ENCODE results near the gene RGS11.
"Not testable (repeated sequence)": the region's sequence is repeated elsewhere in the genome, so short reads cannot be mapped to it uniquely, and the experiment has no call there.

RGS11 gene

DNA sequence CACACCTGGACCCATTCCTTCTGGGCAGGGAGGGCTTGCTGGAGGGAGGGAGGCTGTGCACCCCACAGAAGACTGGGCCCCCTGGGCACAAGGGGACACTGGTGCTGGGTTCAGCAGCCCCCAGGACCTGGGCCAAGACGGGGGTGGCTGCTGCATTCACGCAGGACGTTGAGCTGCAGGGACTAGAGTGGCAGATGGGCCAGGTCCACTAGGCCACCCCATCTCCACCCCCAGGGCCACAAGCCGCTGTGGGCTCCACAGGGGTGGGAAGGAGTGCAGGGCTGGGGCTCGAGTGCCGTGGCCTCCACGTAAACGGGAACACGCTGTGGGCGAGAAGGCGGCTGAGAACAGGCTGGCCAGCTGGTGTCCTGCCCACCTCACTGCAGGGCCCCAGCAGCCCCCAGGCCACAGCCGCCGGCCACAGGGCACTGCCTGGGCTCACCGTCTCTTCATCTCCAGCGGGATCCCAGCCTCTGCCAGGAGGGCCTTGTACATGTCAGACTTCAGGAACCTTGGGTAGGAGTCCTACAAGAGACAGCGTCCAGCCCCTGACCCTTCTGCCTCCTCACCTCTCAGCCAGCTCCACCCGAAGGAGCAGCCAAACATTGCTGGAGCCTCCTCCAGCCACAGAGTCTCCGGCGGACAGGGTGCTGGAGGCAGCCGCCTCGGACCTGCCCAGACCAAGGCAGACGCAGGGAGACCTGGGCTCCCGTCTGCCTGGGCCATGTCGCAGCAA is 6.5 kb downstream of the RGS11 start:
- no peak for DNase-seq (ENCODE audit: low read depth)
- no peak overlapping the region for H3K4me3 ChIP-seq (ENCODE audit: control insufficient read depth, low read depth, low read length)
- TF ChIP-seq, protein P1, sequence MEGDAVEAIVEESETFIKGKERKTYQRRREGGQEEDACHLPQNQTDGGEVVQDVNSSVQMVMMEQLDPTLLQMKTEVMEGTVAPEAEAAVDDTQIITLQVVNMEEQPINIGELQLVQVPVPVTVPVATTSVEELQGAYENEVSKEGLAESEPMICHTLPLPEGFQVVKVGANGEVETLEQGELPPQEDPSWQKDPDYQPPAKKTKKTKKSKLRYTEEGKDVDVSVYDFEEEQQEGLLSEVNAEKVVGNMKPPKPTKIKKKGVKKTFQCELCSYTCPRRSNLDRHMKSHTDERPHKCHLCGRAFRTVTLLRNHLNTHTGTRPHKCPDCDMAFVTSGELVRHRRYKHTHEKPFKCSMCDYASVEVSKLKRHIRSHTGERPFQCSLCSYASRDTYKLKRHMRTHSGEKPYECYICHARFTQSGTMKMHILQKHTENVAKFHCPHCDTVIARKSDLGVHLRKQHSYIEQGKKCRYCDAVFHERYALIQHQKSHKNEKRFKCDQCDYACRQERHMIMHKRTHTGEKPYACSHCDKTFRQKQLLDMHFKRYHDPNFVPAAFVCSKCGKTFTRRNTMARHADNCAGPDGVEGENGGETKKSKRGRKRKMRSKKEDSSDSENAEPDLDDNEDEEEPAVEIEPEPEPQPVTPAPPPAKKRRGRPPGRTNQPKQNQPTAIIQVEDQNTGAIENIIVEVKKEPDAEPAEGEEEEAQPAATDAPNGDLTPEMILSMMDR (conservative IDR thresholded peaks at IDR 0.05; ENCODE audit: control insufficient read depth, insufficient read depth, low read depth, low read length), result no peak

DNA sequence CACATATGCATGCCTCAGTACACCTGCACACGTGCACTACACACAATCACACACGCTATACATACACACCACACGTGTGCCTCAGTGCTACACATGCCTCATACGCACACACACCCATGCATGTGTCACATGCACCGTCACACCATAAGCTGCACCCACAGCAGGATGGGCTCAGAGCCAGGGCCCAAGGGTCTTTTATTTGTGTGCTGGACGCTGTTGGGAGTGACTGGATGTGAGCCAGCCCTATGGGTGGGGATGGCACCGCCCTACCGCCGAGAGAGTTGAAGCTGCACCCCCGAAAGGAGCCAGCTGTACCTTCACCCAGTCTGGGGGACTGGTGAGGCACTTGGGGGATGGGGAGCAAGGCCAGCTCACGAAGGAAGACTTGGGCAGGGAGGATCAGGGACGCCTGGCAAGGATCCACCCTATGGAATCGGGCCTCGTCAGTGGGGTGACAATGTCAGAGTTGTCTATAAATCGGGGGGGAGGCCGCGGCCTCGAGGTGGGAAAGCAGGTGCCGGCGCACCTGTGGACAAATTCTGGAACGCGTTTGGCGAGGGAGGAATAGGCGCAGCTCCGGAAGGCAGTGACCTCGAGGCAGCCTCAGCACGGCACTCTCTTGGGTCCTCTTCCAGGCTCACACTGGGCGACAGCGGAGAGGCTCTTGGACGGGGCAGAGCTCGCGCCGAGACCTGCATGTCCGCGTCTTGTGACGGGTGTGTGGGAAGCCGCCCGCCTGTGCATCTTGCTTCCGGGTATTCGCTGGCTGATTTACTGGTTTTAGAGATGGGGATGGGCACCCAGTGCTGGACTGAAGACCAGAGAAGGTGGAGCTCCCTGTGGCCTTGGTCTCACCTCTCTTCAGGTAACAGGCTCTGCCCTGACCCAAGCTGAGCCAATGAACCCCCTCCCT is 7.3 kb downstream of the RGS11 start:
- TF ChIP-seq, protein P1 (conservative IDR thresholded peaks at IDR 0.05; ENCODE audit: control insufficient read depth, insufficient read depth, low read depth, low read length), result no peak
- H3K4me3 ChIP-seq (ENCODE audit: control insufficient read depth, low read depth, low read length), result no peak overlapping the region
- DNase-seq (ENCODE audit: low read depth), result no peak

DNA sequence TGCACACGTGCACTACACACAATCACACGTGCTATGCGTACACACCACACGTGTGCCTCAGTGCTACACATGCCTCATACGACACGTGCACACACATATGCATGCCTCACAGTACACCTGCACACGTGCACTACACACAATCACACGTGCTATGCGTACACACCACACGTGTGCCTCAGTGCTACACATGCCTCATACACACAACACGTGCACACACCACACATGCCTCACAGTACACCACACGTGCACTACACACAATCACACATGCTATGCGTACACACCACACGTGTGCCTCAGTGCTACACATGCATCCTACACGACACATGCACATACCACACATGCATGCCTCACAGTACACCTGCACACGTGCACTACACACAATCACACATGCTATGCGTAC is 8.2 kb downstream of the RGS11 start:
- not testable (repeated sequence) for DNase-seq (ENCODE audit: low read depth); H3K4me3 ChIP-seq (ENCODE audit: control insufficient read depth, low read depth, low read length)

DNA sequence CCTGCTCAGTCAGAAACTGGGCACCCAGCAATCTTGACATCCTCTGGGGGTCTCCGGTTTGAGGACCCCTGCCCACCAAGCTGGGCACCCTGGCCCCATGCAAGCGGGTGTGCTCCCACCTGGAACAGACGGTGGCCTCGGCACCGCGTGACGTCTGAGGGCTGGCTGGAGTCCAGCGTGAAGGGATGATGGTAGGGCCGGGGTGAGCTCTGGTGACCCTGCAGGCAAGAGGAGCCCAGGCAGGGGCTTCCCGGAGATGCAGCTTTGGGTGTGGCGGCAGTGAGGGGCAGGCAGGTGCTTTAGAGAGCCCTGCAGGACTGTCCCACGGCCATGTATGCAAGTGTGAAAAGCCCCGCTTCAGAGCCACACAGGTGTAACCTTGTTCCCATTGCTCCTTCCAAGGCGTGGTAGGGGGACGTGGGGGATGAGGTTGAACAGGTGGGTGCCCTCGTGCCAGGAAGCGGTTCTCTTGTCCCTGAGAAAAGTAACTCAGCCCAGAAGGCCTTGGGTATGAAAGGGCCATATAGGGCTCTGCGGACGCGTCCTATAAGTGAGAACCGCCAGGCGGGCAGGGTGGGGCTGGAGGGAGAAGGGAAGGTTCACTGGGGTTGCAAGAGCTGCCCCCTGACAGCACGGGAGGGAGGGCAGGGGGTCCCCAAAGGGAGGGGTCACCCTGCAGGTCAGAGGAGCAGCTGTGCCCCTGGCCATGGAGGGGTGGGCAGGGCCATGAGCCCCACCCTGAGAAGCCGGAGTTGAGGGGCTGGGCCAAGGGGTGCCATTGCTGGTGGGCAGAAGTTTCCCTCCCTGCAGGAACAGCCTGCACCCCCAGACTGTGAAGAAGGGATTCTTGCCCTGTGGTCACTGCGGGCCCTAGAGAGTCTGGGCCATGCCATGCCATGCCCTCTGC is 9.2 kb downstream of the RGS11 start:
- TF ChIP-seq, protein P1 (conservative IDR thresholded peaks at IDR 0.05; ENCODE audit: control insufficient read depth, insufficient read depth, low read depth, low read length), result no peak
- no peak overlapping the region for H3K4me3 ChIP-seq (ENCODE audit: control insufficient read depth, low read depth, low read length)
- DNase-seq (ENCODE audit: low read depth), result no peak

DNA sequence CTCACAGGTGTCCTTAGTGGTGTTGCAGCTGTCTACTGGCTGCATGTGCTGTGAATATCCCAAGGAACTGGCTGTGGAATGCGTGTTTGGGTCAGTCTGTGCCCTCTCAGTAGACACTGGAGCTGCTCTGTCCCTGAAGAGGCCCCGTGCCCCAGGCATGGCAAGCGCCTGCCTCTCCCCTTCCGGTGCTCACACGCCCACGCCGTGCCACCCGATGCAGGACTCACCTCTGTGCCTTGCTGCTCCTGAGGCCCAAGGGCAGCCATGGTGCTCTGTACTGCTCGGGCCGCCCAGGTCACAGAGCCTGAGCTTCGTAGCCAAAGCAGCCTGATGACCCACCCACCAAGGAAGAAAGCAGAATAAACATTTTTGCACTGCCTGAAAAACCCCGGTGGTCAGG is 10.0 kb downstream of the RGS11 start:
- DNase-seq (ENCODE audit: low read depth), result no peak
- TF ChIP-seq, protein P1 (conservative IDR thresholded peaks at IDR 0.05; ENCODE audit: control insufficient read depth, insufficient read depth, low read depth, low read length), result no peak
- no peak overlapping the region for H3K4me3 ChIP-seq (ENCODE audit: control insufficient read depth, low read depth, low read length)

DNA sequence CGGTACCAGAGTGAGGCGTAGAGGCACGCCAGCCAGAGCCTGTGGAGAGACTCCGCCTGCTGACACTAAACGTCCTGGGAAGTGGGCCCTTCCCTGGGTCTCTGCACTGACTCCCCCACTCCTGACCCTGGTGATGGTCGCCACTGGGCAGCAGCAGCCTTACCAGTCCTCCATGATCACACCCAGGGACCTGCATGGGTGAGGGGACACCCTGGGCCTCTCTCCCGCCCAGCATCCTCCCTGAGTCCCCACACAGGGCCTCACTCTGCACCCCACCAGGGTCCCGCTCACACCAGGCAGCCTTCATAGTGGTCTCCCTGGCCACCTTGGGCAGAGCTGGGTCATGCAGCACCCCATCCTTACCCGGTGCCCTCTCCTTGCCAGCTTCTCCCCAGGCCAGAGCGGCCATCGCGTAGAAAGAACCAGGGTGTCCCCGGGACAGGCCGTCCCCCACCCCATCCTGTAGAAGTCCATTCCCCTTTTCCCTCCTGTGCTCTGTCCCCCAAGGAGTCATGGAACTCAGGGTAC is 10.7 kb downstream of the RGS11 start:
- H3K4me3 ChIP-seq (ENCODE audit: control insufficient read depth, low read depth, low read length), result no peak overlapping the region
- DNase-seq (ENCODE audit: low read depth), result no peak
- TF ChIP-seq, protein P1 (conservative IDR thresholded peaks at IDR 0.05; ENCODE audit: control insufficient read depth, insufficient read depth, low read depth, low read length), result no peak
